NCI-H69 (cell line): ENCODE measurements around the gene FBXW10.
A peak's percentile ranks its signal among the peaks of the same experiment; 100 is the strongest.
"Not testable (repeated sequence)": the region's sequence is repeated elsewhere in the genome, so short reads cannot be mapped to it uniquely, and the experiment has no call there.

Source experiments
- DNase-seq: peaks from one replicate; lab custom pipeline; 2025; lab: John Stamatoyannopoulos, UW

Gene FBXW10, protein sequence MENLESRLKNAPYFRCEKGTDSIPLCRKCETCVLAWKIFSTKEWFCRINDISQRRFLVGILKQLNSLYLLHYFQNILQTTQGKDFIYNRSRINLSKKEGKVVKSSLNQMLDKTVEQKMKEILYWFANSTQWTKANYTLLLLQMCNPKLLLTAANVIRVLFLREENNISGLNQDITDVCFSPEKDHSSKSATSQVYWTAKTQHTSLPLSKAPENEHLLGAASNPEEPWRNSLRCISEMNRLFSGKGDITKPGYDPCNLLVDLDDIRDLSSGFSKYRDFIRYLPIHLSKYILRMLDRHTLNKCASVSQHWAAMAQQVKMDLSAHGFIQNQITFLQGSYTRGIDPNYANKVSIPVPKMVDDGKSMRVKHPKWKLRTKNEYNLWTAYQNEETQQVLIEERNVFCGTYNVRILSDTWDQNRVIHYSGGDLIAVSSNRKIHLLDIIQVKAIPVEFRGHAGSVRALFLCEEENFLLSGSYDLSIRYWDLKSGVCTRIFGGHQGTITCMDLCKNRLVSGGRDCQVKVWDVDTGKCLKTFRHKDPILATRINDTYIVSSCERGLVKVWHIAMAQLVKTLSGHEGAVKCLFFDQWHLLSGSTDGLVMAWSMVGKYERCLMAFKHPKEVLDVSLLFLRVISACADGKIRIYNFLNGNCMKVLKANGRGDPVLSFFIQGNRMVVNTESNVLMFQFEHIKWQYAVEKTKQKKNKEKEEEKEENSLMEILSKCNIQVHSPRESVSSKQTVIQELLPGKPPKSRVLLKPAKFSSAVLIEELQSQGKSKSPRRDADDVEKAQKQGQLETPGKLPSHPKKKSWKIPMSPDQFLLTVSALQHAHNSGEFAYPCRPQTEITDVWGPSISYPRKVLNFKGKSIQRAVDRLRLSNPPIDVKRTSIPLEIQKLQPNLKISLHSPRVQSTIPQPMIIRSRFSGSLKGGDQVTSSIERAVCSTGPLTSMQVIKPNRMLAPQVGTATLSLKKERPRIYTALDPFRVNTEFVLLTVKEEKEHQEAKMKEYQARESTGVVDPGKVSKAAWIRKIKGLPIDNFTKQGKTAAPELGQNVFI

DNA sequence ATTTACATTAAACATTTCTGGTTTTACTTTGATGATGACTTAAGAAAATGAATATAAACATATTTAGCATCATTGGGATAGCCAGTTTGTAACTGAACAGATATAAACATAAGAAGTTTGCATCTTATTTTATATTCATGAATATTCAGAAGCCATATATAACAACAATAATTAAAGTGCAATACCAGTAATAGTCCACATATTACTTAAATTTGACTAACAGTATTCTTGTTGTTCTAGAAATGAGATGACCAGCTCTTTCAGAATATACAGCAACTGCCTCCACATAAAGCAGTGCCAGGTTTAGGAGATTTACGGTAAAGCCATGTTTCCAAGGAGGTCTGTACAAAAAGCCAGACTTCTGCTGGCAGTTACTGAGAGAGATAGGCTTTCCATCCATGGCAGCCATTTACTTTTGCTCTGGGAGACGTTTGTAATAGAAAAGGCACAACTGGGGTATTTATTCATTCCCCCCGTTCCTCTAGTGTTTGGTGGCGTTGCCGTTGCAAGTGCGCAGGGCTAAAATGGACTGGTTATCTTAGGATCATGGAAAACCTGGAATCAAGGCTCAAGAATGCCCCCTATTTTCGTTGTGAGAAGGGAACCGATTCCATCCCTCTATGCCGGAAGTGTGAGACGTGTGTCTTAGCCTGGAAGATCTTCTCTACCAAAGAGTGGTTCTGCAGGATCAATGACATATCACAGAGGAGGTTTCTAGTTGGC lies at the start of gene FBXW10:
Gene FBXW10, plus strand, starts transcription at position 356 of the 723 bp plus-strand sequence. Its CDS starts 191 bp downstream, at position 547.
- DNase-seq, result not testable (repeated sequence)

DNA sequence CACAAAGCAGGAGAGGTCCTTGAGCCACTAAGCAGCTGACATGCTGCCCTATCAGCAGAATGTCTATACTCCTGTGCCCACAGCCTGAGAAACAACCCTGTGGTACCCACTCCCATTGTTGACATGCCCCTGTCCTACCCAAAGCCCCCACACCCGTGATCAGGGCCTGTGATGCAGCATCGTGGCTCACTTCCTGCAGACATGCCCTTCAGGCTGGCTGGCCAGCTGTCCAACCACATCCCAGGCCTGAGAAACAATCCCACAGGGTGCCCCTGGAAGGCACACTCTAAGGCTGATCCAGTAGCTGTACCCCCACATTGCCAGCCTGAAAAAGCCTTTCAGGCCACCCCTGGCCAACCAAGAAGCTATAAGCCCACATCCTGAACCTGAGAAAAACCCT lies 48.7 kb upstream of the FBXW10 start:
- not testable (repeated sequence) for DNase-seq

DNA sequence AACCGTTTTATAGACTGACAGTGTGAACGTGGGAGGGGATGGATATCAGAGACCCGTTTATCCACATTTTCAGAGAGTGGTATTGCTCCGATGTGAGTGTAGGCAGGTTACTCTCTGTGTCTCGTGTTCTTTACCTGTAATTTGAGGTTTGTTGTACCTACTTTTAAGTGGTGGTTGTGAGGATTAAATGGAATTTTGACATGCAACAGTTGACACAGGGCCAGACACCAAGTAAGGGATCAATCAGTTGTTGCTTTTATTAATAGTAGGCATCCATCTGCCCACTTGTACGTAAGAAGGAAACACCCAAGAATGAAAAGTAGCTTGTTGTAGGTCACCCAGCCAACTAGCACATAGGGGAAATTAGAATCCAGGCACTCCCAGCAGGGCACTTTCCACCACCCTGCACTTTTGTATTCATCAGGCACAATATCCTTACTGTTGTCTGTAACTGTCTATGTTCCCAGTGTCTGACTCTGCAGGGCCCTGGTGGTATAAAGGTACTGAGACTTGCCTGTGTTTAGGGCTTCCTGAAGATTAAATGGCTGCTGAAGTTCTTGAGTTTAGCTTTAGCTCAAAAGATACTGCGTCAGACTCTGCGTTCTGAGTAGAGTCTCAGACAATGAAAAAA lies 45.3 kb upstream of the FBXW10 start:
- DNase-seq, result not testable (repeated sequence)

DNA sequence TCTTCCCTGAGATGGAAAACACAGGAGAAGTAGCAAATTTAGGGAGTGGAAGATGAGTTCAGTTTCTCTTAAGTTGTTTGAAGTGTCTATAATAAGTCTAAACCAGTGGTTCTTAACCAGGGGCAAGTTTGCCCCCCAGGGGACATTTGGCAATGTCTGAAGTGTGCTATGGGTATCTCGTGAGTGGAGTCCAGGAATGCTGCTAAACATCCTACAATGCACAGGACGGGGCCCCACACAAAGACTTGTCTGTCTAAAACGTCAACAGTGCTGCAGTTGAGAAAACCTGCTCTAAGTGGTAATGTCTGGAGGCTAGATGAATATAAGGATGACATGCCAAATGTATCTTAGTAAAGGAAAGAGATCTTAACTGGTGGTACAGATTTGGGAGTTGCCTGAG lies 37.9 kb upstream of the FBXW10 start:
- not testable (repeated sequence) for DNase-seq

DNA sequence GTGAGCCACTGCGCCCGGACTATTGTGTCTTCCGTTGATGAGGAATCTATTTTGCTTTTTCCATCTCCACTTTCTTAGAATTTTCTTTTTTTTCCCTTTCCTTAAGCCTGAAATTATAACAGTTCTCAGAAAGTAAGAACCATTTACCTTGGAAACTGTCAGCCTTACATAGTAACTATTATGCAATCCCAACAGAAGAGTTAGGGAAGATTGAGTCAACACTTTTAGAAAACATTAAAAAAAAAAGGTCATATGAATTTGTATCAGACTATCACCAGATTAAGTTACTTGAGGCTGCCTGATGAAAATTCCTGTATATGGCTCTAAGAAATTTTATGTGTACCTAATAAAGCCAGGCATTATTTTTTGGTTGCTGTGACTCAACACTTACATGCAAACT lies 35.6 kb upstream of the FBXW10 start:
- DNase-seq, result not testable (repeated sequence)

DNA sequence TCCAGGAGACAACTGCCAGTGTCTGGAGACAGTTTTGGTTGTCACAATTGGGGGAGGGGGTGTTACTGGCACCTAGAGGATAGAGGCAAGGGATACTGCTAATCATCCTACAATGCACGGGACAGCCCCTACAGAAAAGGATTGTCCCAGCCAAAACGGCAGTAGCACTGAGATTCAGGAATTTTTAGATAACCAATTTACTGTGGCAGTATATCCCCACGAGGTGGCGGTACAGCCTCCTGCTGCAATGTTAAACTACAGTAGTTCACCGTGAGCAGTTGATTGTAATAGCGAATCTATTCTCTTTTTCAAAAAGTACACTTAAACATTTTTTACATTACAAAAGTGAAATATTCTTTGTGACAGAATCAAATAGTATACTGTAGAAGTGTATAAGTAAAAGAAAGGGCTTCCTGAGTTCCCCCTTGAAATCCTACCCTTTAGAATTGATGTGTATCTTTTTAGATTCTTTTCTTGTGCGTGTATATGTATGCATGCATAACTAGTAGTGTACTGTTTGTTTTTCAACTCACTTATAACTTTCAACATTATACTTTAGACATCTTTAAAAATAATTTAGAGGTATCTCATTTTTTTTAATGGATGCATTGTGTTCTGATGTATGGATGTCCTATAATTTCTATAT lies 31.4 kb upstream of the FBXW10 start:
- peak; percentile 36 for DNase-seq

DNA sequence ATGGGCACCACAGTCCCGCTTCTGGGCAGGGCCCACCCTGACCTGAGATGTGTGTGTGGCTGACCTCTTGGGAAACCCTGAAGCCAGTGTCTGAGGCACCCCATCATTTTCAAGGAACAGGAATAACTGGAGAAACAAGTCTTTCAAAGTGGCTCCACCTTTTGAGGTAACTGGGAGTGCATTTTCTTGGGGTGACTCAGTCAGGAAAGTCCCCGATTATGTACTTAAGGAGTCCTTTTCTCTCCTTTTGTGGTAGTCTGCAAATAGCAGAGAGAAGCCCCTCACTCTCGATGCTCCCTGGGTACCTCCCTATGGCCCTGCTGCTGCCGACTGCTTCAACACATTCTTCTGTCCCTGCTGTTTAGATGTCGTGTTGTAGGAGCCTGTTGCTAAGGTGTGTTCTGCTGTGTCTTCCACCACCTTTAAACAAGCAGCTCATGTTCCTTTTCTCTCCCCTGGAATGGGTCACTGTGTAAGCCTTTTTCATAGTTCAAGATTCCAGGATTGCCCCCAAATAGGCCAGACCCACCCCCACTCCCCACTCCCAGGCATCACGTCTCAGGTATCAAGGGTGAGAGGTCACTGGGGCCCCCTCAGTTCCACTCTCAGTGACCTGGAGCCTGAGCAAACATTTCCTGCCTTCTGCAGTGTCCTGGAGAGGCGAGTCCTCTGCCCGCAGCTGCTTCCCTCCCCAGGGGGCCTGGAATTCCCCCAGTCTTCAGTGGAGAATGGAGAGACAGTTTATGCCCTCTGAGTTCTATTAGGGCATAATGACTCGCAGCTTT lies 25.0 kb upstream of the FBXW10 start:
- DNase-seq, result peak; percentile 65

DNA sequence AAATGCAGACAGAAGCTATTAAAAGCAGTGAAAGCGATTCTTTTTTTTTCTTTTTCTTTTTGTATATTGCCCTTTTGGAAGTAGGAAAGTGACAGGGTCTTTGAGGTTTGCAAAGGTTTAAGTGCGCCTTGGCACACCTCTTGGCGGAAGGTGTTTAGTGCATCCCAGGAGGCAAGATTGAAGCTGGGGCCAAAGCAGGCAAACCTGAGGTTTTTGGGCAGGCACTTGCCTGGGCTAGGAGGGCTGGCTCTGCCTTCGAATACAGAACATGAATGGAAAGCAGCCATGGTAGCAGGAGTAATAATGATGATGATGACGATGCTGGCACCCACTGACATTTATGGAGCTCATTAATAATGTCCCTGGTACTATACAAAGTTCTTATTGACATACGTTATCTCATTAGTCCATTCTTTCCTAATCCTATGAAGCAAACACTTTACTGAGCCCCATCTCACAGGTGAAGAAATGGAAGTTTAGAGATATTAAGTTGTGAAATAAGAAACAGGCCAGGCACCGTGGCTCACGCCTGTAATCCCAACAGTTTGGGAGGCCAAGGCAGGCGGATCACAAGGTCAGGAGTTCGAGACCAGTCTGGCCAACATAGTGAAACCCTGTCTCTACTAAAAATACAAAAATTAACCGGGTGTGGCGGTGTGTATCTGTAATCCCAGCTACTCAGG lies 24.3 kb upstream of the FBXW10 start:
- DNase-seq, result not testable (repeated sequence)

DNA sequence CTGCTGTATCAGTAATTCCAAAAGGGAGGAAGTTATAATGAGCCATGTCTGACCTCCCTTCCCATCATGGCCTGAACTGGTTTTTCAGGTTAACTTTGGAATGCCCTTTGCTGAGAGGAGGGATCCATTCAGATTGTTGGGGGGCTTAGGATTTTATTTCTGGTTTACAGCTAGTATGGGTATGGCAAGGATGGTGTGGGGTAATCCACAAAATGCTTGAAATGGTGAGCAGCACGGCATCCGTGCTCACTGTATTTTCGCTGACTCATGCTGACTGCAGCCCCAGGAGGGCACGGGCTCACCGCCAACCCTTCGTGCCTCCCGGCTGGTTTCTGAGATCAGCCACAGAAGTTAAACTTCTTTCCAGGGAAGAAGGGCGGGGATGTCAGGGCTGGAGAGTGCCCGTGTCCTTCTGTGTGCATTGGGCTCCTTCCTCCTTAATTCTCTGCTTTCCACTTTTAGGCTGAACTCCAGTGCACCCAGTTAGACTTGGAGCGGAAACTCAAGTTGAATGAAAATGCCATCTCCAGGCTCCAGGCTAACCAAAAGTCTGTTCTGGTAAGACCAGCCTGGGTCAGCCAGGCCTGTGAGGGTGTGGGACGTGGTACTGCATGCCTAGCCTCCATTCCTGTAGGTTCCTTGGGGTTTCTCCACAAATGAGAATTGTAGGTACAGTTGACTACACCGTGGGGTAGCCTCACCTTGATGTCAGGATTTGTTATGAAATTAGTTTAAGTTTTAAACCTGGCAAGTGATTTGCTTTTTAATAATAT lies 21.9 kb upstream of the FBXW10 start:
- not testable (repeated sequence) for DNase-seq

DNA sequence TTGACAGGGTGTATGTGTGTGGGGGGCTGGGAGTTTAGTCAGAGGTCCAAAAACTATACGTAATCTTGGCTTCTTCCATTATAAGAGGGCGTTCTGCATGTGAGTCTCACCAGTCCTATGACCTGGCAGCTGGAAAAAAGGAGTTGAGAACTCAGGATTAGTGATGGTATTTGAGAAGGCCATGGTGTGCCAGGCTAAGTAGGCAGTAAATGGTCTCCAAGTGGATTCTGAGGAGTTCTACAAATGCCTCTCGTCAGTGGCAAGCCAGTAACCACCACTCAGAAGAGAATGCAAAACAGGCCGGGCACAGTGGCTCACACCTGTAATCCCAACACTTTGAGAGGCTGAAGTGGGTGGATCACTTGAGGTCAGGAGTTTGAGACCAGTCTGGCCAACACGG lies 21.2 kb upstream of the FBXW10 start:
- DNase-seq, result not testable (repeated sequence)

DNA sequence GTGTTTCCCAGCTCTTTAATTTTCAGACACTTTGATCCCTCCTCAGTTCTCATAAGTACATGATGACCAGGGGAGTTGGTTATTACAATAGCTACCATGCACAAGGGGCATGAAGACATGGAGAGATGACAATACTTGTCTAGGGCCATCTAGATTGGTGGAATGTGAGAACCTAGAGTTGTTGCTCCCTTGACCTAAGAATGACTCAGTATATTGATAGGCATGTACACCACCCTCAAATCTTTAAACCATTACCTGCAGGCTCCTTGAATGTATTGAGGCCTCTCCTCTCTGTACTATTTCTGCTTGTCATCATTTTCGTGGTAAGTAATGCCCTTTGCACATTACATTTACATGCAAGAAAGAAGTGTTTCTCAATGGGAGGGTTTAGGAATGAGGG lies 20.3 kb upstream of the FBXW10 start:
- not testable (repeated sequence) for DNase-seq

DNA sequence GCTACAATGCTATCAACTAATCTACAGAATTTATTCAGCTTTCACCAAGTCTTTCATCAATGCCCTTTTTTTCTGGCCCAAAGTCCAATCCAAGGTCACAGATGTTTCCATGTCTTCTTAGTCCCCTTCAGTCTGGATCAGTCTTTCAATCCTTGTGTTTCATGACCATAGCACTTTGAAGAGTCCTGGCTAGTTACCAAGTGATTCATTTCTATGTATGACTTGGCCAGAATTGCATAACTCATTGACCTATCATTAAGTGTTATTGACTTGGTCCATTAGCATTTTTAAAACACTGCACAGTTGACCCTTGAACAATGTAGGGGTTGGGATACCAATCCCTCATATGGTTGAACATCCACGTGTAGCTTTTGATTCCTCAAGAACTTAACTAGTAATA lies 11.4 kb upstream of the FBXW10 start:
- not testable (repeated sequence) for DNase-seq

DNA sequence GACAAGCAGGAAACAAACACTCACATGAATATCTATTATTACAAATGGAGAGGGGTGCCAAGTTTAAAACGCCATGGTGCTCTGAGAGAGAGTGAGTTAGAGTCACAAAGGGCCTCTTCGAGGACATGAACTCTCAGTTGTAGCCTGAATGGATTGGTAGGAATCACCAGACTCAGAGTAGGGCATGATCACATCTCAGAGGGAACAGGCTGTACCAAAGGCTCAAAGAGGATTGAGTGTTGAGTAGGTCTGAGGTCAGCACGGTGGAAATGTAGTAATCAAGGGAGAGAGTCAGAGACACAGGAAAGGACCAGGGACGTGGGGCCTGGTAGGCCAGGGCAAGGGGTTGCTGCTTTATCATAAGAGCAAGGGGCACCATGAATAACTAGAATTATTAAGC lies 10.5 kb upstream of the FBXW10 start:
- DNase-seq, result not testable (repeated sequence)

DNA sequence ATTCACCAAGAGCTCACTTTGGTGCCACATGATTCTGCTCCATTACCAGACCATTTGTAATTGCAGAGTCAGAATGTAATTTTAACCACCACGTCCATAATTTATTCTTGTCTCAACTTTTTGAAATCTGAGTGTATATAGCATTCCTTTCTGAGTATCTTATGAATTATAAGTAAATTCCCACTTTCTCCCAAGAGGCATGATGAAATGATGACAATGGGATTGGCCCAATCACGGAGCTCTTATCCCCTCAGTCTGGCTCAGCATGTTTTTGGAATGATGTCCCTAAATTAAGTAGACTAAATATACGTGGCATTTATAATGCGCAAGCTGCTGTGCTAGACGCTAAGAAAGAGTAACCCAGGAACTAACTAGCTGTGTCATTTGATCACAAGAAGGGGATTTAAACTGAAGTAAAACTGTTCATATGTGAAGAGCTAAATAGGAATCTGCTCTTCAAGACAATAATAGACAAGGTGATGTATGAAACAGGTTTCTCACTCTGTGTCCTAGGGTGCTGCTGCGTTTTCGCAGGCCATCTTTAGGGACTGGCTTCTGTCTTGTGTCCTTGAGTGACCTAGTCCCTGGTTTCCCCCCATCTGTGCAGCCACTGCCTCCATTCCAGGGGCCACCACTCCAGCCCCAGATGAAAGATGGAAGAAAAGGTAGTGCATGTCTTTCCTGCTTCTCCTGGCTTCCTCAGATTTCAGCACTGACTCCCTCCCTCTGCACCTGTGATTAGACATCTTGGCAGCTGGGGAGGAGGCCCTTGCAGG lies 4.0 kb upstream of the FBXW10 start:
- not testable (repeated sequence) for DNase-seq

DNA sequence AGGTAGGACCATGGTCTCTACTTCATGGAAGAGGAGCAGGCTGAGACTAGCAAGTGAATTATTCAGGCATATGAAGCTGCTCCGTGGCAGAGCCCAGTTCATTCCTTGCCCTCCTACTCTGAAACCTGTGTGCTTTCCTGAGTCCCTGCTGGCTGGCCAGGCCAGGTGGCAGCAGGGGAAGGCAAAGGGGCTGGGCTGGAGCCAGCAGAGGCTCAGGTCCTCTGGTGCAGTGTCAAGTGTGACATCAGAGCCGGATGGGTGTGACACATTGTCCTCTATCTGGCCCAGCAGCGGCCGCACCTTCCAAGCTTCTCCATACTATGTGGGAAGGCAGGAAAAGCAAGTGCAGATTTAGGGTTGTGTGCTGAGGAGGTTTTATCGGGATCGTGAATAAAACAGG lies 2.6 kb upstream of the FBXW10 start:
- not testable (repeated sequence) for DNase-seq

DNA sequence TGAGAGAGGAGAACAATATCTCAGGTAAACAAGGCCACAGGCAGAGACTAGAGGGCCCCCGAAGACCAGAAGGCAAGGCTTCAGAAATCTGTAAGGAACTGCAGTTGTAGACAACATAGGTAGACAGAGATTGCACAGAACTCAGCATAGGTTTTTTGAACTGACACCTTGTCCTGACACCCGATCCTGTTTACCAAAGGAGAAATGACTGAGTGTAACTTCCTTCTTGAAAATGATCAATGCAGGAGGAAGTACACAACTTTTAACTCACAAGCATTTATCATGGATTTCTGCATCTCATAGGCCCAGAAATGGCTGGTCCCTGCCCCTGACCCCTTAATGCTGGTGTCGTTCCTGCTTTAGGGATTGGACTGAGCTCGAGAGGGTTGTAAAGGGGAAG lies 872 bp downstream of the FBXW10 start:
- DNase-seq, result not testable (repeated sequence)

DNA sequence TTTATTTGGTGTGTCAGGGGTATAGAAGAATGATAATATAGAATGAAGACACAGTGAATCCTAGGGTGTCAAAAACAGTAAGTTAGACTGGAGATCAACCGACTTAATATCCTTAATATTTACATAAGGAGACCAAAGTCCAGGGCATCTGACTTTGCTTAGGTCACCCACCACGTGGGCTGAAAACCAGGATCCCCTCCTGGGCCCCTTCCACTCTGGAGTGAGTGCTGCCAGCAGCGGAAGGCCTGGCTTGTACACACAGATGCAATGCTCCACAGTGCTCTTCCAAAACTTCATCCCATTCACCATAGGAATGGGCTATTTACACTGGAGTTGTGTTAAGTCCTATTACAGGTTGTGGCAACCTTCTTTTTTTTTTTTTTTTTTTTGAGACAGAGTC lies 2.7 kb downstream of the FBXW10 start:
- not testable (repeated sequence) for DNase-seq

DNA sequence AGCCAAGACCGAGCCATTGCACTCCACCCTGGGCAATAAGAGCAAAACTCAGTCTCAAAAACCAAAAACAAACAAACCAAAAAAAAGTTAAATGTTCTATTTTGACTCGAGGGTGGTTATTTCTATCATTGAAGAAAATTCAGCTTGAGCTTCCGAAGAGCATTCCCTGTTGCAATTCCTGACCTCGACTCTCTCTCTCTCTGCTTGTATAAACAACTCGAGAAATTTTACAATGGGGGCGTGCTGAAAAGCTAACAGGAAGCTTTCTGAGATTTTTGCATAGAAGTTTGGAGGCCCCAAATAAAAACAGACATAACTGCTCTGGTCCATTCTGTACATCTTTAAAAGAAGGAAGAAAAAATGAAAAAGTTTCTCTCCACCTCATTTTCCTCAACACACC lies 3.6 kb downstream of the FBXW10 start:
- not testable (repeated sequence) for DNase-seq
